SK-N-SH (cell line): ENCODE data around the gene AGBL2. TPM values are rescaled to one million over a fixed set of nuclear protein-coding genes. Genes with fewer than 3 reads are reported as not detected.

Experiments used
- CTCF ChIA-PET: fragments of 300-600, 350-600 bp; formaldehyde crosslinking; extraction: SDS; loops from one replicate; lab custom pipeline; 2021; lab: Yijun Ruan, JAX
- POLR2A ChIA-PET: fragments of 350-600 bp; sonication (Branson Sonifier 250); formaldehyde crosslinking; extraction: SDS; loops from one replicate; lab custom pipeline; 2020; ENCODE audit warnings: antibody characterized with exemption, inconsistent platforms; lab: Yijun Ruan, JAX
- DNase-seq: peaks from one replicate; pipeline ENCODE4 v3.0.0; 2012
- H2AFZ ChIP-seq: fragments of 200-600 bp; sonication (generic); 2 replicates; pipeline ENCODE4 v1.8.1; 2016; ENCODE audit warnings: antibody characterized with exemption, mild to moderate bottlenecking, low read depth
- H3F3A ChIP-seq: fragments of 200-600 bp; sonication (generic); replicated peaks from 2 replicates; pipeline ENCODE3; 2016; ENCODE audit warnings: antibody characterized with exemption, mild to moderate bottlenecking; ENCODE audit not compliant: insufficient read depth
- H3K27ac ChIP-seq, 2 experiments: fragments of 200-500 bp in 1 of 2; fragments of 200-600 bp in 1 of 2; sonication (Bioruptor generic) in 1 of 2; sonication (generic), shearing (Covaris generic) in 1 of 2; 2 replicates each; pipeline versions ENCODE4 v1.5.1 to v1.6.1; 2014 to 2016; ENCODE audit warnings: low read depth in 2 of 2, inconsistent platforms in 1 of 2, low read length in 1 of 2, mild to moderate bottlenecking in 1 of 2, mixed read lengths in 1 of 2
- H3K27me3 ChIP-seq: fragments of 200-600 bp; sonication (generic), shearing (Covaris generic); 2 replicates; pipeline ENCODE4 v1.6.1; 2016; ENCODE audit warnings: mixed run types; ENCODE audit not compliant: insufficient read depth
- H3K36me3 ChIP-seq, 2 experiments: fragments of 200-500 bp in 1 of 2; fragments of 200-600 bp in 1 of 2; sonication (Bioruptor generic) in 1 of 2; sonication (generic) in 1 of 2; replicated peaks in 1 of 2; 2 replicates each; pipeline versions ENCODE3 to v1.5.1; 2014 to 2016; ENCODE audit warnings: low read length in 1 of 2, mild to moderate bottlenecking in 1 of 2; ENCODE audit not compliant: insufficient read depth in 2 of 2, control insufficient read depth in 1 of 2
- H3K4me1 ChIP-seq, 2 experiments: fragments of 200-500 bp in 1 of 2; fragments of 200-600 bp in 1 of 2; sonication (Bioruptor generic) in 1 of 2; sonication (generic), shearing (Covaris generic) in 1 of 2; 2 replicates each; pipeline versions ENCODE4 v1.5.1 to v1.6.1; 2014 to 2016; ENCODE audit warnings: low read depth in 1 of 2, low read length in 1 of 2, mixed run types in 1 of 2; ENCODE audit not compliant: insufficient read depth in 2 of 2, control insufficient read depth in 1 of 2
- H3K4me2 ChIP-seq: fragments of 200-600 bp; sonication (generic), shearing (Covaris generic); 2 replicates; pipeline ENCODE4 v1.6.1; 2017; ENCODE audit warnings: mixed run types
- H3K4me3 ChIP-seq, 2 experiments: fragments of 200-500 bp in 1 of 2; fragments of 200-600 bp in 1 of 2; sonication (Bioruptor generic) in 1 of 2; sonication (generic), shearing (Covaris generic) in 1 of 2; 2 replicates each; pipeline versions ENCODE4 v1.5.1 to v1.8.1; 2014 to 2016; ENCODE audit warnings: low read depth in 2 of 2, inconsistent platforms in 1 of 2, low read length in 1 of 2, mild to moderate bottlenecking in 1 of 2, mixed read lengths in 1 of 2, moderate library complexity in 1 of 2
- H3K79me2 ChIP-seq: fragments of 200-600 bp; sonication (generic); 2 replicates; pipeline ENCODE4 v1.8.1; 2017; ENCODE audit warnings: mild to moderate bottlenecking; ENCODE audit not compliant: insufficient read depth
- H3K9ac ChIP-seq: fragments of 200-600 bp; sonication (generic); 2 replicates; pipeline ENCODE4 v1.6.1; 2017; ENCODE audit warnings: mixed run types
- H3K9me2 ChIP-seq: fragments of 200-600 bp; sonication (generic); 2 replicates; pipeline ENCODE4 v1.6.1; 2017; ENCODE audit warnings: mixed run types
- H3K9me3 ChIP-seq: fragments of 200-600 bp; sonication (generic); 2 replicates; pipeline ENCODE4 v1.6.1; 2017; ENCODE audit warnings: mixed run types, mild to moderate bottlenecking, moderate library complexity
- H4K20me1 ChIP-seq: fragments of 200-600 bp; sonication (generic); 2 replicates; pipeline ENCODE4 v1.6.1; 2017; ENCODE audit warnings: mild to moderate bottlenecking, mixed run types; ENCODE audit not compliant: insufficient read depth
- CHD2 ChIP-seq: fragments of 150-350 bp; IDR thresholded peaks from 2 replicates; pipeline ENCODE4 v1.6.1; 2018; ENCODE audit warnings: low read length; ENCODE audit not compliant: partially characterized antibody
- ELF1 ChIP-seq: IDR thresholded peaks from 2 replicates; pipeline ENCODE4 v1.4.0; 2012
- EP300 ChIP-seq, 2 experiments: IDR thresholded peaks; 2 replicates each; pipeline versions ENCODE4 v1.4.0 to v1.6.1; 2012; ENCODE audit warnings: borderline replicate concordance in 1 of 2, low read depth in 1 of 2, low read length in 1 of 2
- FOSL2 ChIP-seq: IDR thresholded peaks from 2 replicates; pipeline ENCODE4 v1.4.0; 2012; ENCODE audit warnings: low read depth, mild to moderate bottlenecking, moderate library complexity, borderline replicate concordance
- FOXJ3 ChIP-seq: sonication (generic); formaldehyde crosslinking; IDR thresholded peaks from 2 replicates; pipeline ENCODE4 v1.5.1; 2020; ENCODE audit warnings: mild to moderate bottlenecking, missing genetic modification reagents
- FOXM1 ChIP-seq: IDR thresholded peaks from 2 replicates; pipeline ENCODE4 v1.4.0; 2012; ENCODE audit warnings: low read depth, mild to moderate bottlenecking
- GABPA ChIP-seq: IDR thresholded peaks from 2 replicates; pipeline ENCODE4 v1.4.0; 2012; ENCODE audit warnings: low read depth, mild to moderate bottlenecking
- IRF3 ChIP-seq: fragments of 150-350 bp; IDR thresholded peaks from 2 replicates; pipeline ENCODE4 v1.6.1; 2016; ENCODE audit warnings: mild to moderate bottlenecking, low read depth, low read length
- JUND ChIP-seq: IDR thresholded peaks from 2 replicates; pipeline ENCODE4 v1.4.0; 2012
- MEF2A ChIP-seq: IDR thresholded peaks from 2 replicates; pipeline ENCODE4 v1.4.0; 2012; ENCODE audit warnings: low read depth, borderline replicate concordance
- NRF1 ChIP-seq: IDR thresholded peaks from 2 replicates; pipeline ENCODE4 v1.6.1; 2012; ENCODE audit warnings: low read depth, mild to moderate bottlenecking, low read length
- PBX3 ChIP-seq: IDR thresholded peaks from 2 replicates; pipeline ENCODE4; 2012
- RCOR1 ChIP-seq: fragments of 150-350 bp; IDR thresholded peaks from 2 replicates; pipeline ENCODE4 v1.6.1; 2017; ENCODE audit warnings: antibody characterized with exemption, low read length
- RFX5 ChIP-seq: IDR thresholded peaks from 2 replicates; pipeline ENCODE4 v1.6.1; 2012; ENCODE audit warnings: mild to moderate bottlenecking, improper control_type of control experiment, low read length
- SIN3A ChIP-seq: IDR thresholded peaks from 2 replicates; pipeline ENCODE4 v1.6.1; 2012; ENCODE audit warnings: low read depth, mild to moderate bottlenecking, low read length, moderate library complexity, borderline replicate concordance
- TCF12 ChIP-seq: IDR thresholded peaks from 2 replicates; pipeline ENCODE4 v1.4.0; 2012
- USF1 ChIP-seq: IDR thresholded peaks from 2 replicates; pipeline ENCODE4 v1.4.0; 2012; ENCODE audit warnings: low read depth, borderline replicate concordance
- WGBS: methylation state at CpG from one replicate; pipeline ENCODE4 v1.1.6; 2017; ENCODE audit warnings: low lambda C conversion rate; 5-methylcytosine and 5-hydroxymethylcytosine counted together
- polyA plus RNA-seq, 3 experiments: library from polyadenylated mRNA; depleted of rRNA; stranded (reverse); fragments of >200 nt; gene quantifications; 2 replicates each; pipeline ENCODE4 v1.2.3, GENCODE V29; 2012

Gene AGBL2
- polyA plus RNA-seq, 1 of the 3 experiments (the other 2 are of a cell fraction) = 5.5 TPM

- no peaks in the 10 kb centered on the region for H3K4me1 ChIP-seq
- no peak overlapping the region for H3K4me3 ChIP-seq
- peaks cover 19% of the 10 kb centered on the region for H3F3A ChIP-seq
- H3K9ac ChIP-seq = no peak overlapping the region
- H2AFZ ChIP-seq = no peak overlapping the region
- ChIA-PET CTCF (no interaction called here), POLR2A (no interaction called here)
- H3K4me2 ChIP-seq = no peak overlapping the region
- no peak for DNase-seq
- TF ChIP-seq EP300 (IDR thresholded peaks at IDR 0.05; ENCODE audit: borderline replicate concordance in 1 of 2, low read depth in 1 of 2, low read length in 1 of 2) (no peak), MEF2A (no peak), PBX3 (no peak), SIN3A (no peak), RCOR1 (no peak), JUND (no peak), FOSL2 (no peak), GABPA (no peak), USF1 (no peak)
- no peaks in the 10 kb centered on the region for H3K9me3 ChIP-seq
- H3K9me2 ChIP-seq = no peaks in the 10 kb centered on the region
- no peak overlapping the region for H3K27ac ChIP-seq
- peaks cover 8% of the 10 kb centered on the region for H3K79me2 ChIP-seq
- no peaks in the 10 kb centered on the region for H4K20me1 ChIP-seq
- 89% methylated on average over 6 of the region's 6 CpGs for WGBS
- no peaks in the 10 kb centered on the region for H3K27me3 ChIP-seq
- H3K36me3 ChIP-seq = peaks cover 63 to 89% of the 10 kb centered on the region in 2 experiments
Measured at GRCh38 chr11:47724041-47724729, 9.0 kb upstream of the AGBL2 start.

GRCh38 chr11:47723041-47723440 lies 7.9 kb upstream of the AGBL2 start:
- POLR2A ChIA-PET = no interaction called here
- H3K4me2 ChIP-seq = no peak overlapping the region
- no peak overlapping the region for H2AFZ ChIP-seq
- H3K27me3 ChIP-seq = no peaks in the 10 kb centered on the region
- H3K4me1 ChIP-seq = no peaks in the 10 kb centered on the region
- peaks cover 3% of the 10 kb centered on the region; the same call in 1 of the 2 replicates for H3K79me2 ChIP-seq
- WGBS = 100% methylated on average over 3 of the region's 3 CpGs
- peaks cover 24% of the 10 kb centered on the region for H3F3A ChIP-seq
- H3K9ac ChIP-seq = no peak overlapping the region
- TF ChIP-seq ELF1 = no peak
- TF ChIP-seq USF1 = no peak
- TF ChIP-seq IRF3 = no peak
- no peak for TF ChIP-seq FOXM1
- no peak for TF ChIP-seq FOXJ3
- TF ChIP-seq NRF1 = no peak
- no peak for TF ChIP-seq RFX5
- TF ChIP-seq TCF12 = no peak
- no peak for TF ChIP-seq SIN3A
- no peak for TF ChIP-seq RCOR1
- TF ChIP-seq CHD2 = no peak
- TF ChIP-seq GABPA = no peak
- DNase-seq = no peak
- peaks cover 70 to 89% of the 10 kb centered on the region in 2 experiments for H3K36me3 ChIP-seq
- no peaks in the 10 kb centered on the region for H3K9me3 ChIP-seq
- no peak overlapping the region for H3K27ac ChIP-seq
- no peak overlapping the region for H3K4me3 ChIP-seq
- H3K9me2 ChIP-seq = no peaks in the 10 kb centered on the region
- H4K20me1 ChIP-seq = no peaks in the 10 kb centered on the region
- CTCF ChIA-PET = interaction anchor here (0.6 kb wide), 1 partner anchor 40 kb away, joined by 3 read pairs; no protein-coding TSS in a partner anchor
